ENCODE data around the gene FGFBP2.

Gene FGFBP2

DNA sequence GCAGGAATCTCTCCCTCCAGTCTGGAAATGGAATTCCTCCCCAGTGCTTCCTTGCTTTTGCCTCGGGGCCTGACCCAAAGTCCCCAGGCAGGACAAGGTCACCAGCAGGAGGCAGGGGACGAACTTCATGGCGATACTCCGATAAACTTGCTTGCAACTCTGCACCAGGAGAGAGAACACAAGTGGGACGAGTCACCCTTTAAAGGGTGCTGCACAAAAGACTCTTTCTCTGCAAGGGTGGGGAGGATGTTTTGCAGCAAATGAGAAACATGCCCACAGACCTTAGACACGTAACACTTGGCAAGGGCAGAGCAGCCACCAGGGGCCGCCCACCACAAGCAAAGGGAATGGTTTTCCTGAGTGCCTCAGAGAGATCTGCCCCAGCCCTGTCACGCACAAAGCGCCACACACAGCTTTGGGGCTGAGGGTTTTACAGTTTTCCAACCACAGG is at the start of gene FGFBP2:
TSS of gene FGFBP2 (minus strand) at position 175 of the 451 bp plus-strand sequence. CDS start at position 129, 46 bp downstream.
- Mint-ChIP-seq H3K9me3 (peaks cover 12 to 13% of the 10 kb centered on the region in 2 donors), H3K27me3 (peaks cover 8% of the 10 kb centered on the region), H3K4me3 (peak within 1 kb of the TSS; percentile 84 to 93), H3K27ac (peak within 1 kb of the TSS; percentile 93 to 95), H3K4me1 (peaks cover 59% of the 10 kb centered on the region)
- DNase-seq = peak; percentile 81 to 88
- ATAC-seq = peak; percentile 88

- Mint-ChIP-seq H3K27me3 (peaks cover 7% of the 10 kb centered on the region), H3K9me3 (no peaks in the 10 kb centered on the region), H3K4me3 (no peak overlapping the region), H3K27ac (peak overlapping the region in 1 of 2 donors; percentile 41), H3K4me1 (no peaks in the 10 kb centered on the region)
- ATAC-seq (no peak), DNase-seq (no peak)
These were observed 48.2 kb upstream of the FGFBP2 start for GRCh38 chr4:16011173-16011572.

DNA sequence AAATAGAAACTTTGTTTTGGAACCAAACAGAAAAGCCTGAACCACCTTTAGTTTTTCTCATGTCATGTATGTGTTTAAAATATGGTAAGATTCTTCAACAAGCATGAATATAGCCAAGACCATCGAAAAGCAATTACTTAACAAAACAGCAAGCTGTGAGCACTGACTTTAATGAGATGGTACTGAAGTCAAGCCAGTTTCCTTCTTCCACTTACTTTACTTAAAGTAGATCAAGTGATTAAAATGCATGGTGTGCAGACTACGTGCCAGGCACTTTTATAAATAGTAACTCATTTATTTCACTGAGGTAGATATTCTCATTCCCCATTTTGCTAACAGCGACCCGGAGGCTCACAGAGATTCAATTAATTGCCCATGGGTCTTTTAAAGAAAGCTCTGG is 46.2 kb upstream of the FGFBP2 start:
- no peaks in the 10 kb centered on the region for H3K4me1 Mint-ChIP-seq
- H3K27ac Mint-ChIP-seq = no peak overlapping the region
- H3K9me3 Mint-ChIP-seq = no peaks in the 10 kb centered on the region
- no peak for ATAC-seq
- H3K27me3 Mint-ChIP-seq = peaks cover 7% of the 10 kb centered on the region
- H3K4me3 Mint-ChIP-seq = no peak overlapping the region
- no peak for DNase-seq

DNA sequence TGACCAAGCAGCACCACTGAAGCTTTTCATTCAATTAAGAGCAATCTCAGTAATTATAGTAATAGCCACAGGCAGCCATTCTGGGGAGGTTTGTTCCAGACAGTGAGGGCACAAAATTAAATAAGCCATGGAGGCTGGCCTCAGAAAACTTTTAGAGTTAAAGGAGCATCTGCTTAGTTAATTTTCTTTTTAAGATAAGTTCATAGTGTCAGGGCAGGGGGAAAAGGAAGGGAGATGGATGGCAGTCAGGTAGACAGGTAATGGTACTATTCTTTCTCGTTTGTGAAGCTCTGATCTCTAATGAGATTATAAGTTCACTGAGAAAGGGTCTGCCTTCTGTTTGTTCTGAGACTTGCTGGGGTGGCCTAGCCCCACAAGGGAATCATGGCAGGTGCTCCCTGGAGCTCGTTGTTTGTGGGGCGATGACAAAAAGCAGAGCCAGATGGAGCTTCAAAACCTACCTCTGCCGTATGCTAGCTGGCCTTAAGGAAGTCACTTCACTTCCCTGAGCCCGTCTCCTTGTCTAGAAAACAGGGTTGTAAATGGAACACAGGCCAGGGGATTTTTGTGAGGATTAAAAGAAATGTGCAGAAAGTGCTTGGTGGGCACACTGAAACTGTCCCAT is 44.6 kb upstream of the FGFBP2 start:
- ATAC-seq = no peak

DNA sequence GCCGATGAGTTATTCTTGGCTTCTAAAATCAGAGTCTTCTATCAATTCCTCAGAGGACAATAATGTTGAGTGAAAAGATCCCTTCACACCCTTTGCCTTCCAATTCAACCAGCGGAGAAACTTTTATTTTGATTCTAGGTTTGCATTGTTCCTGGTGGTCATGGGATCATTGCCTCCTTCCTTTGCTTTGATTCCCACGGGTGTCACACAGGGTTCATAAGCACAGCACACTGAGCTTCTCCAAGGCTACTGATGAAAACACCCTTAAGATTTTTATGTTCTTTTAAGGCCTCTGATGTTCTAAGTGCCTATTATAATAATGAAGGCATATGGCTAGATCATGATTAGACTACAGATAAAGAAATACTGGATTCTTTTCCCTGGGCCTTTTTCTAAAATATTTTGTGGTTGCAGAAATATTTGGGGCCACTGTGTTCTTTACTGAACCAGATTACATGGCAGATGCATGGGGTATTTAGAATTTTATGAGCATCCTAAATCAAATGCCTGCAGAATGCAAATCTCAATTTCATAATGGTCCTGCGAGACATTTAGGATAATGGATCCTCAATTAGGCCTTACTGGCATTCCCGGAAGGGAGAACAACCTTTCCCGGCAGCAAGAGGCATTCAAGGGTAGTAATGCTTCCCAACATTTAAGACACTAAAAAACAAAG is 43.9 kb upstream of the FGFBP2 start:
- DNase-seq (no peak), ATAC-seq (no peak)
- Mint-ChIP-seq H3K27me3 (peaks cover 7% of the 10 kb centered on the region), H3K27ac (no peak overlapping the region), H3K4me1 (no peaks in the 10 kb centered on the region), H3K9me3 (no peaks in the 10 kb centered on the region), H3K4me3 (no peak overlapping the region)

More for the DNA sequence above, 44.6 kb upstream of the FGFBP2 start:
- H3K27ac Mint-ChIP-seq = no peak overlapping the region
- DNase-seq = no peak
- H3K27me3 Mint-ChIP-seq = peaks cover 7% of the 10 kb centered on the region
- no peaks in the 10 kb centered on the region for H3K4me1 Mint-ChIP-seq
- H3K4me3 Mint-ChIP-seq = no peak overlapping the region
- no peaks in the 10 kb centered on the region for H3K9me3 Mint-ChIP-seq

DNA sequence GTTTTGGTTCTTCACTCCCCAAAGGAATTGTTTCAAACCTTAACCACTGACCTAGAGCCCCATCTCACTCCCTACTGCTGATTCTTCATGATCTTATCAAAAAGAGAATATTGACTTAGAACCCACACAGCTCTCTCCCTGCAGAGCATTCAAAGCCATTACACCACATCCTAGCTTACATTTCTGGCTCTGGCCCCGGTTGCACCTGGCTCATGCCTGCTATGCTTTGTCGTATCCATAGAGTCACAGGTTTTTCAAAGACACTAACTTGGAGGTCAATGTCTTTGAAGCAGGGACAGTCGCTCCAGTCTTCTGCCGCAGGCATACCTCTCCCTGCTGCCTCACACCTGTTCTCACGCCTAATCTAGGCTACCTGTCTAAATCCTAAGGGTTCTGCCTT is 42.7 kb upstream of the FGFBP2 start:
- ATAC-seq (no peak), DNase-seq (no peak)
- no peaks in the 10 kb centered on the region for H3K9me3 Mint-ChIP-seq
- H3K4me1 Mint-ChIP-seq = no peaks in the 10 kb centered on the region
- no peak overlapping the region for H3K4me3 Mint-ChIP-seq
- peaks cover 7% of the 10 kb centered on the region for H3K27me3 Mint-ChIP-seq
- H3K27ac Mint-ChIP-seq = no peak overlapping the region

DNA sequence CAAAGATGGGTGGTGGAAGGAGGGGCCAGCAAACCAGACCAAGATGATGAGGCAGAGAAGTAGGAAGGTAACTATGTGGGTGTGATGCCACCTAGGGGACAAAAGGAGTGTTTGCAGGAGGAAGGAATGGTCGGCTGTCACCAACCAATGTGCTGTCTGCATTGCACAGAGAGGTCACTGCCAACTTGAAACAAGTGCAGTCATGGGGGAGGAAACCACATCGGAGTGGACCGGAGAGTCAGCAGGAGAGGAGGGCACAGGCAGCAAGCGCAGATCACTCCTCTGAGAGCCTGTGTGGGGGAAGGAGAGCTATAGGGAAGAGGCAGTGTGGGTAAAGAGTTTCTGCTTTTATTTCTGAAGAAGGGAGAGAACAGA is 38.5 kb upstream of the FGFBP2 start:
- Mint-ChIP-seq H3K27me3 (no peaks in the 10 kb centered on the region), H3K4me1 (no peaks in the 10 kb centered on the region), H3K4me3 (no peak overlapping the region), H3K9me3 (no peaks in the 10 kb centered on the region), H3K27ac (no peak overlapping the region)
- ATAC-seq (peak; percentile 91), DNase-seq (peak; percentile 62 to 68)

DNA sequence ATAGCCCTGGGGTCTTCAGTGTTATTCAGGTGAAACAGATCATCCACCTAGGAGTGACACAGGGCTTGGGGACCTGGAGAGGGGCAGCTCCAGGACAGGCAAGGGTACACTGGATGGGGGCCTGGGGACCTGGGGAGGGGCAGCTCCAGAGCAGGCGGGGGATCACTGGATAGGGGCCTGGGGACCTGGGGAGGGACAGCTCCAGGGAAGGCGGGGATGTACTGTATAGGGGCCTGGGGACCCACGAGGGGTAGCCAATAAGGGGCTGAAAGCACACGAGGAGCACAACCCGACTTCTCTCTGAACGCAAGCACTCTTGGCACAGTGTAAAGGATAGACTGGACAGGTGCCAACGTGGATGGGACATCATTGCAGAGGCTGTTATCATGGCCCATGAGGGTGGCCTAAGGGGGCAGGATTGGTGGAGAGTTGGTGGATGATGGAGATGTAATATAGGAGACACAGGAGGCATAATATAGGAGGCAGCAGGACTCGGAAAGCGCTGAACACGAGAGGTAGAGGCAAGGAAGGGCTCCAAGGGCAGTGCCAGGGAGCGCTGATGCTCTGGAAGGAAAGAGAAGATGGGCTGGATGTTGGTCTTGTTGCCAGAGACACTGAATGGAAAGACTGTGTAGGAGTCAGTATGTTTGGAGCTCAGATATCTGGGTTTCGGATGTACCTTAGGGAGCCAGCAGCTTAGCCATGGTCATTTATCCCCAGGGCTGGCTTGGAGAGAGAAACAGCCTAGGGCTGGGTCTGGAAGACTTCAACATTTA is 37.9 kb upstream of the FGFBP2 start:
- no peaks in the 10 kb centered on the region for H3K27me3 Mint-ChIP-seq
- DNase-seq (no peak), ATAC-seq (peak; percentile 68)
- no peaks in the 10 kb centered on the region for H3K9me3 Mint-ChIP-seq
- no peaks in the 10 kb centered on the region for H3K4me1 Mint-ChIP-seq
- no peak overlapping the region for H3K4me3 Mint-ChIP-seq
- H3K27ac Mint-ChIP-seq = no peak overlapping the region

DNA sequence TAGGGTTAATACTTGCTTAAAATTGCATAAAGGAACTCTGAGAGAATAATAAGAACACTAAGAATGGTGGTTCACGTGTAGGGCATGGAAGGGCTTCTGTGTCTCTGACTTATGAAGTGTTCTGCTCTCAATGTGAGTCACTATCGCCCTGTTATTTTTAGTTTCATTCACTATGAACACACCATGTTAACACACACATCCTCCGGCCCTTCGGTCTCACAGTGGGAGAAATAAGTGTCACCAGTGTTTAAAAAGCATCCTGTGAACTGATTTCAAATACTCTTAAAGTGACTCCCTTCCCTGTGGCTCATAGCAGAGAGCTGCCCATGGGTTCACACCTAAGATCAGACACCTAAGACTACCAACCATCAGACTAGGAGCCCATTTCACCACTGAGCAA is 33.8 kb upstream of the FGFBP2 start:
- no peak overlapping the region for H3K27ac Mint-ChIP-seq
- no peaks in the 10 kb centered on the region for H3K27me3 Mint-ChIP-seq
- peaks cover 4% of the 10 kb centered on the region for H3K4me1 Mint-ChIP-seq
- ATAC-seq (peak; percentile 40), DNase-seq (no peak)
- no peak overlapping the region for H3K4me3 Mint-ChIP-seq
- no peaks in the 10 kb centered on the region for H3K9me3 Mint-ChIP-seq

- H3K27me3 Mint-ChIP-seq = no peaks in the 10 kb centered on the region
- no peaks in the 10 kb centered on the region for H3K9me3 Mint-ChIP-seq
- no peak overlapping the region for H3K4me3 Mint-ChIP-seq
- no peak for DNase-seq
- H3K4me1 Mint-ChIP-seq = peaks cover 10% of the 10 kb centered on the region
- ATAC-seq = no peak
- no peak overlapping the region for H3K27ac Mint-ChIP-seq
These were observed 32.9 kb upstream of the FGFBP2 start for GRCh38 chr4:15995826-15996225.

DNA sequence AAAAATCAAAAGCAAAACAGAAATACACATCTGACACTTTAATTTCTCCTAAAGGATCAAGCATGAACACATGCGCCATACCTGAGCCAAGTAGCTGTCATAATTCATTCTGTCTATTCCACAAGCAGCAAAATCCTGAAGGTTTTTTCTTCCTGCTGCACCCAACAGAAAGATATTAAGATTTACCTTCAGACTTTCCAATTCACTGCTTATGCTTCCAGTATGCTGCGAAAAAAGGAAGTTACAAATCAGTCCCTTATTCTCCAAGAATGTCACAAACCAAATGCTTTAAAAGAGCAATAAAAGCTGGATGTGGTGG is 29.2 kb upstream of the FGFBP2 start:
- ATAC-seq (no peak), DNase-seq (no peak)
- H3K27ac Mint-ChIP-seq = no peak overlapping the region
- no peak overlapping the region for H3K4me3 Mint-ChIP-seq
- no peaks in the 10 kb centered on the region for H3K9me3 Mint-ChIP-seq
- H3K4me1 Mint-ChIP-seq = peaks cover 13% of the 10 kb centered on the region
- H3K27me3 Mint-ChIP-seq = peaks cover 10% of the 10 kb centered on the region

GRCh38 chr4:15990570-15991285 is 27.8 kb upstream of the FGFBP2 start:
- Mint-ChIP-seq H3K27ac (no peak overlapping the region), H3K4me1 (peaks cover 13% of the 10 kb centered on the region), H3K9me3 (no peaks in the 10 kb centered on the region), H3K27me3 (peaks cover 10% of the 10 kb centered on the region), H3K4me3 (no peak overlapping the region)
- no peak for DNase-seq
- no peak for ATAC-seq

GRCh38 chr4:15989424-15989823 is 26.4 kb upstream of the FGFBP2 start:
- peaks cover 13% of the 10 kb centered on the region for H3K4me1 Mint-ChIP-seq
- peaks cover 10% of the 10 kb centered on the region for H3K27me3 Mint-ChIP-seq
- no peak overlapping the region for H3K27ac Mint-ChIP-seq
- H3K4me3 Mint-ChIP-seq = no peak overlapping the region
- H3K9me3 Mint-ChIP-seq = no peaks in the 10 kb centered on the region
- ATAC-seq (no peak), DNase-seq (no peak)

DNA sequence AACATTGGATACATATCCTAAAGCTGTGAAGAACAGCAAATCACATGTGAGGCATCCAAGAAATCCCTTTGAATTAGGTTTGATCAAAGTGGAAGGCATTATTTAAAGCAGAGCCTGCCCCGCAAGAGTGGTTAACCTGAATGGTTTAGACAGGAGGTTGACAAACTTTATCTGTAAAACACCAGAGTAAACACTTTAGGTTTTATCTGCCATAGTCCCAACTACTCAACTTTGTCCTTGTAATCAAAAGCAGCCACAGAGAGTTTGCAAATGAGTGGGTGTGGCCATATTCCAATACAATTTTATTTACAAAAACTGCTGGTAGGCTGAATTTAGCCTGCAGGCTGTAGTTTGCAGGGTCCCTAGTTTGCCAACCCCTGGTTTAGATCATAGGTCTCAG is 25.2 kb upstream of the FGFBP2 start:
- Mint-ChIP-seq H3K9me3 (no peaks in the 10 kb centered on the region), H3K4me3 (no peak overlapping the region), H3K27ac (no peak overlapping the region), H3K4me1 (peaks cover 13% of the 10 kb centered on the region), H3K27me3 (peaks cover 10% of the 10 kb centered on the region)
- no peak for ATAC-seq
- DNase-seq = no peak

DNA sequence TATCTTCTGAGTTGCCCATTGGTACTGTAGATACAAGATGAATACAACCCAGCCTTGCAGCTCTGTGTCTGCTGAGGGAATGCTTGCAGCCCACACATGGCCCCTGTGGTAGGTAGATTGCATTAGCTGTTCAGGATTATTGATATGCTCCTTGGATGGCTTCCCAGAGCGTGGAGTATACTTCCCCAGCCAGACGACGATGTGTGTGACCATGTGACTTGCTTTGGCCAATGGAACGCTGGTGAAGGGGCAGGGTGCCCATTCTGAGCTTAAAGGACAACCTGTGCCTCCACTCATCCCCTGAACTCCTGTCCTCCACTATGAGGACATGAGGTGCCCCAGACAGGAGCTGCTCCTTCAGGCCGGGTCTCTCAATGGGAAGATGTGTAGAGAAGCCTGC is 23.9 kb upstream of the FGFBP2 start:
- Mint-ChIP-seq H3K9me3 (no peaks in the 10 kb centered on the region), H3K4me1 (peaks cover 10% of the 10 kb centered on the region), H3K4me3 (no peak overlapping the region), H3K27ac (no peak overlapping the region), H3K27me3 (peaks cover 10% of the 10 kb centered on the region)
- ATAC-seq (no peak), DNase-seq (no peak)

DNA sequence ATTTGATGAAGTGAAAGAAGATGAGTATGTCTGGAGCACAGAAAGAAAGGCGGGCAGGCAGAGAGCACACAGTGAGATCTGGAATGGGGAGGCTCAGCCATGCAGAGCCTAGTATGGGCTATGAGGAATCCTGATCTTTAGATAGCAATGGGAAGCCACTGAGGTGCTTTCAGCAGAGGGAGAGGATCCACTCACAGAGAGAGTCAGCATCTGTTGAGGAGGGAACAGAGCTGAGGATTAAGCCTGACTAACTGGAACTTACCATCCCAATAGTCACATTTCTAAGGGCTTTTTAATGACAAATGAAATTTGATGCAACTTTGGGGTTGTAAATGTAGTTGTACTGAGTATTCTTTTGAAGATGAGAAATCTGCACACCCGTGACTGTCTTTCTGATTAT is 20.6 kb upstream of the FGFBP2 start:
- Mint-ChIP-seq H3K4me3 (no peak overlapping the region), H3K27ac (no peak overlapping the region), H3K9me3 (no peaks in the 10 kb centered on the region), H3K27me3 (peaks cover 2% of the 10 kb centered on the region), H3K4me1 (no peaks in the 10 kb centered on the region)
- no peak for ATAC-seq
- no peak for DNase-seq

All from stimulated activated naive CD8-positive, alpha-beta T cell treated with anti-CD3 and anti-CD28 coated beads, Interleukin-15, amount 100 ng/mL, for 72 hours (primary cell).